Measurements from ENCODE around the gene PRG3.

DNA sequence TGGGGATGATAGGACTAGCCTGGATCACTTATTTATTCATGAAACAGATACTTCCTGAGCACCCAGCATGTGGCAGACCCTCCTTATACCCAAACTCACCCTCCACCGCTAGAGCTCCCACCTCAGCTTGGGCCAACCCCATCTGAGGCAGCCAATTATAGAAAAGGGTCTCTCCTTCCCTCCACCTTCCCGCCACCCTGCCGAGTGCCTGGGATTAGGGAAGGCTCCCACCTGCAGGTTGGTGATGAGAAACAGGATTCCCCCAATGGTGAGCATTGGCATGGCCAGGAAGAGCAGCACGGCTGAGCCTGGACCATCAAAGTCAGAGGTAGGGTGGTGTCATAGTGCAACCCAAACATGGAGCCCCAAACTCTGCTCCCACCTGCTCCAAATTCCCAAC is 40.1 kb upstream of the PRG3 start:
- TF ChIP-seq PPARA (CRISPR knock-in tag; IDR thresholded peaks at IDR 0.05; ENCODE audit: borderline replicate concordance) (no peak), ZNF70 (CRISPR knock-in tag; IDR thresholded peaks at IDR 0.05) (no peak), ZFP30 (CRISPR knock-in tag; IDR thresholded peaks at IDR 0.05) (no peak), ARNTL (CRISPR knock-in tag; IDR thresholded peaks at IDR 0.05; ENCODE audit: borderline replicate concordance, low read depth) (no peak), CSDC2 (CRISPR knock-in tag; IDR thresholded peaks at IDR 0.05) (no peak), ZC3H10 (CRISPR knock-in tag; IDR thresholded peaks at IDR 0.05) (no peak), RARB (CRISPR knock-in tag; IDR thresholded peaks at IDR 0.05) (no peak), OSR1 (CRISPR knock-in tag; IDR thresholded peaks at IDR 0.05) (no peak), ZFP3 (CRISPR knock-in tag; IDR thresholded peaks at IDR 0.05) (no peak), ESRRG (CRISPR knock-in tag; IDR thresholded peaks at IDR 0.05) (no peak), TOX (CRISPR knock-in tag; IDR thresholded peaks at IDR 0.05; ENCODE audit: borderline replicate concordance) (no peak), BACH2 (CRISPR knock-in tag; IDR thresholded peaks at IDR 0.05; ENCODE audit: borderline replicate concordance) (no peak)
- TF ChIP-seq, protein P1, sequence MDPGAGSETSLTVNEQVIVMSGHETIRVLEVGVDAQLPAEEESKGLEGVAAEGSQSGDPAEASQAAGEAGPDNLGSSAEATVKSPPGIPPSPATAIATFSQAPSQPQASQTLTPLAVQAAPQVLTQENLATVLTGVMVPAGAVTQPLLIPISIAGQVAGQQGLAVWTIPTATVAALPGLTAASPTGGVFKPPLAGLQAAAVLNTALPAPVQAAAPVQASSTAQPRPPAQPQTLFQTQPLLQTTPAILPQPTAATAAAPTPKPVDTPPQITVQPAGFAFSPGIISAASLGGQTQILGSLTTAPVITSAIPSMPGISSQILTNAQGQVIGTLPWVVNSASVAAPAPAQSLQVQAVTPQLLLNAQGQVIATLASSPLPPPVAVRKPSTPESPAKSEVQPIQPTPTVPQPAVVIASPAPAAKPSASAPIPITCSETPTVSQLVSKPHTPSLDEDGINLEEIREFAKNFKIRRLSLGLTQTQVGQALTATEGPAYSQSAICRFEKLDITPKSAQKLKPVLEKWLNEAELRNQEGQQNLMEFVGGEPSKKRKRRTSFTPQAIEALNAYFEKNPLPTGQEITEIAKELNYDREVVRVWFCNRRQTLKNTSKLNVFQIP (CRISPR knock-in tag; IDR thresholded peaks at IDR 0.05; ENCODE audit: borderline replicate concordance, low read depth), result no peak
- TF ChIP-seq, protein P2, sequence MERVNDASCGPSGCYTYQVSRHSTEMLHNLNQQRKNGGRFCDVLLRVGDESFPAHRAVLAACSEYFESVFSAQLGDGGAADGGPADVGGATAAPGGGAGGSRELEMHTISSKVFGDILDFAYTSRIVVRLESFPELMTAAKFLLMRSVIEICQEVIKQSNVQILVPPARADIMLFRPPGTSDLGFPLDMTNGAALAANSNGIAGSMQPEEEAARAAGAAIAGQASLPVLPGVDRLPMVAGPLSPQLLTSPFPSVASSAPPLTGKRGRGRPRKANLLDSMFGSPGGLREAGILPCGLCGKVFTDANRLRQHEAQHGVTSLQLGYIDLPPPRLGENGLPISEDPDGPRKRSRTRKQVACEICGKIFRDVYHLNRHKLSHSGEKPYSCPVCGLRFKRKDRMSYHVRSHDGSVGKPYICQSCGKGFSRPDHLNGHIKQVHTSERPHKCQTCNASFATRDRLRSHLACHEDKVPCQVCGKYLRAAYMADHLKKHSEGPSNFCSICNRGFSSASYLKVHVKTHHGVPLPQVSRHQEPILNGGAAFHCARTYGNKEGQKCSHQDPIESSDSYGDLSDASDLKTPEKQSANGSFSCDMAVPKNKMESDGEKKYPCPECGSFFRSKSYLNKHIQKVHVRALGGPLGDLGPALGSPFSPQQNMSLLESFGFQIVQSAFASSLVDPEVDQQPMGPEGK (CRISPR knock-in tag; IDR thresholded peaks at IDR 0.05; ENCODE audit: borderline replicate concordance), result no peak

Data from SK-N-SH treated with all-trans-retinoic acid at 6 μM for 48 hours (cell line).